H1 (cell line): Measurements from ENCODE around the gene SMTN. TPM values are rescaled to one million over a fixed set of nuclear protein-coding genes. Genes with fewer than 3 reads are reported as not detected.

ENCODE experiments used
- CTCF ChIA-PET: fragments of 300-600 bp; sonication (Branson Sonifier 250); formaldehyde crosslinking; loops from one replicate; lab custom pipeline; 2021; ENCODE audit not compliant: partially characterized antibody; lab: Charles Lee
- POLR2A ChIA-PET: fragments of 300-600 bp; sonication (Branson Sonifier 250); formaldehyde crosslinking; loops from one replicate; lab custom pipeline; 2021; ENCODE audit warnings: inconsistent platforms; ENCODE audit not compliant: partially characterized antibody; lab: Charles Lee
- DNase-seq, 2 experiments: peaks; one replicate each; pipeline versions ENCODE4 v3.0.0 to v3.0.0-alpha.2; 2010 to 2022; ENCODE audit warnings: low spot score in 2 of 2, low read depth in 1 of 2, mixed read lengths in 1 of 2
- FAIRE-seq: peaks from 2 replicates; lab custom pipeline; 2011; peaks lifted over from hg19 to GRCh38; lab: Jason Lieb, UNC
- H2AFZ ChIP-seq: 2 replicates; pipeline ENCODE4 v1.8.1; 2012; ENCODE audit warnings: low read length, inconsistent platforms
- H2AK5ac ChIP-seq: 2 replicates; pipeline ENCODE4 v1.6.1; 2013; ENCODE audit warnings: low read depth, low read length
- H2BK120ac ChIP-seq: replicated peaks from 2 replicates; pipeline ENCODE3; 2013; ENCODE audit warnings: low read depth, low read length, inconsistent platforms
- H2BK12ac ChIP-seq: 2 replicates; pipeline ENCODE4 v1.6.1; 2013; ENCODE audit warnings: low read depth, low read length
- H2BK15ac ChIP-seq: 2 replicates; pipeline ENCODE4 v1.6.1; 2013; ENCODE audit warnings: low read length
- H2BK20ac ChIP-seq: 2 replicates; pipeline ENCODE4 v1.6.1; 2013; ENCODE audit warnings: low read length
- H2BK5ac ChIP-seq: 2 replicates; pipeline ENCODE4 v1.6.1; 2013; ENCODE audit warnings: low read depth, low read length
- H3K14ac ChIP-seq: 2 replicates; pipeline ENCODE4 v1.6.1; 2013; ENCODE audit warnings: inconsistent platforms; ENCODE audit not compliant: insufficient read length
- H3K18ac ChIP-seq: 2 replicates; pipeline ENCODE4 v1.6.1; 2013; ENCODE audit warnings: low read length; ENCODE audit errors: extremely low read depth
- H3K23ac ChIP-seq: 2 replicates; pipeline ENCODE4 v1.6.1; 2013; ENCODE audit warnings: inconsistent platforms; ENCODE audit not compliant: insufficient read length
- H3K23me2 ChIP-seq: 2 replicates; pipeline ENCODE4 v1.6.1; 2013; ENCODE audit warnings: low read depth, low read length
- H3K27ac ChIP-seq: 2 replicates; pipeline ENCODE4 v1.6.1; 2011; ENCODE audit warnings: low read depth, low read length, inconsistent platforms
- H3K27me3 ChIP-seq, 4 experiments: replicated peaks in 1 of 4; 1 replicate in 1 of 4; 2 replicates in 3 of 4; pipeline versions ENCODE4 v1.6.1 to v1.8.1; 2011 to 2013; ENCODE audit warnings: low read length in 3 of 4, mild to moderate bottlenecking in 3 of 4, inconsistent platforms in 2 of 4, mixed read lengths in 2 of 4, moderate library complexity in 1 of 4; ENCODE audit not compliant: control insufficient read depth in 3 of 4, insufficient read depth in 3 of 4; ENCODE audit errors: extremely low read depth in 1 of 4
- H3K36me3 ChIP-seq, 4 experiments: 2 replicates each; pipeline versions ENCODE4 v1.6.1 to v1.8.1; 2011 to 2013; ENCODE audit warnings: mild to moderate bottlenecking in 4 of 4, low read length in 3 of 4, moderate library complexity in 2 of 4, control low read depth in 1 of 4, inconsistent platforms in 1 of 4; ENCODE audit not compliant: insufficient read depth in 4 of 4, control insufficient read depth in 2 of 4
- H3K4ac ChIP-seq: replicated peaks from 2 replicates; pipeline ENCODE3; 2013; ENCODE audit warnings: low read length, low read depth, mixed read lengths, inconsistent platforms; ENCODE audit not compliant: insufficient read length
- H3K4me1 ChIP-seq, 4 experiments: replicated peaks in 1 of 4; 1 replicate in 1 of 4; 2 replicates in 3 of 4; pipeline versions ENCODE4 v1.6.1 to v1.8.1; 2011 to 2013; ENCODE audit warnings: low read length in 3 of 4, inconsistent platforms in 2 of 4, mixed read lengths in 1 of 4; ENCODE audit not compliant: insufficient read depth in 4 of 4, control insufficient read depth in 3 of 4
- H3K4me2 ChIP-seq, 2 experiments: 2 replicates each; pipeline versions ENCODE4 v1.6.1 to v1.8.1; 2011 to 2013; ENCODE audit warnings: low read depth in 2 of 2, low read length in 2 of 2, control low read depth in 1 of 2, inconsistent platforms in 1 of 2, mild to moderate bottlenecking in 1 of 2; ENCODE audit not compliant: insufficient read depth in 1 of 2
- H3K4me3 ChIP-seq, 4 experiments: fragments of 200-600, 300-600 bp in 1 of 4; sonication (generic), shearing (Covaris generic), sonication (Bioruptor Twin) in 1 of 4; 2 replicates each; pipeline versions ENCODE4 v1.5.1 to v1.8.1; 2011 to 2016; ENCODE audit warnings: low read length in 4 of 4, low read depth in 3 of 4, control low read depth in 2 of 4, inconsistent platforms in 2 of 4, mild to moderate bottlenecking in 2 of 4, mixed read lengths in 1 of 4, moderate library complexity in 1 of 4; ENCODE audit not compliant: insufficient read depth in 2 of 4; ENCODE audit errors: extremely low read depth in 1 of 4
- H3K56ac ChIP-seq: replicated peaks from 2 replicates; pipeline ENCODE3; 2013; ENCODE audit warnings: low read depth, mild to moderate bottlenecking, mixed read lengths, low read length, inconsistent platforms; ENCODE audit not compliant: insufficient read length
- H3K79me1 ChIP-seq: 2 replicates; pipeline ENCODE4 v1.6.1; 2013; ENCODE audit warnings: low read depth, low read length, control low read depth
- H3K79me2 ChIP-seq, 2 experiments: 2 replicates each; pipeline versions ENCODE4 v1.6.1 to v1.8.1; 2012 to 2013; ENCODE audit warnings: low read length in 2 of 2, mild to moderate bottlenecking in 2 of 2, inconsistent platforms in 1 of 2; ENCODE audit not compliant: insufficient read depth in 2 of 2, control insufficient read depth in 1 of 2
- H3K9ac ChIP-seq, 4 experiments: replicated peaks in 1 of 4; 1 replicate in 1 of 4; 2 replicates in 3 of 4; pipeline versions ENCODE4 v1.6.1 to v1.8.1; 2011 to 2013; ENCODE audit warnings: low read depth in 3 of 4, low read length in 3 of 4, control low read depth in 2 of 4, mild to moderate bottlenecking in 2 of 4, moderate library complexity in 2 of 4, inconsistent platforms in 1 of 4; ENCODE audit errors: extremely low read depth in 1 of 4
- H3K9me3 ChIP-seq, 2 experiments: 2 replicates each; pipeline versions ENCODE4 v1.6.1 to v1.8.1; 2012 to 2013; ENCODE audit warnings: mild to moderate bottlenecking in 2 of 2, moderate library complexity in 2 of 2, control low read depth in 1 of 2, inconsistent platforms in 1 of 2, low read depth in 1 of 2, low read length in 1 of 2, mixed read lengths in 1 of 2; ENCODE audit not compliant: insufficient read depth in 2 of 2
- H4K20me1 ChIP-seq, 2 experiments: replicated peaks in 1 of 2; 2 replicates each; pipeline versions ENCODE3 to v1.8.1; 2011 to 2013; ENCODE audit warnings: inconsistent platforms in 2 of 2, low read length in 2 of 2, mild to moderate bottlenecking in 1 of 2; ENCODE audit not compliant: insufficient read depth in 2 of 2, control insufficient read depth in 1 of 2
- H4K5ac ChIP-seq: 2 replicates; pipeline ENCODE4 v1.6.1; 2013; ENCODE audit warnings: low read length, low read depth, mixed read lengths, inconsistent platforms; ENCODE audit not compliant: insufficient read length
- H4K8ac ChIP-seq: 2 replicates; pipeline ENCODE4 v1.8.0; 2013; ENCODE audit warnings: mild to moderate bottlenecking, moderate library complexity, low read length, inconsistent platforms; ENCODE audit not compliant: insufficient read depth; ENCODE audit errors: extremely low read depth
- H4K91ac ChIP-seq: replicated peaks from 2 replicates; pipeline ENCODE3; 2013; ENCODE audit warnings: low read length, mixed read lengths, inconsistent platforms; ENCODE audit not compliant: insufficient read length
- CHD1 ChIP-seq: IDR thresholded peaks from 2 replicates; pipeline ENCODE4 v1.6.1; 2012; ENCODE audit warnings: low read depth, low read length, improper control_type of control experiment
- CTBP2 ChIP-seq: IDR thresholded peaks from 2 replicates; pipeline ENCODE4 v1.7.0; 2011; ENCODE audit warnings: borderline replicate concordance, mild to moderate bottlenecking, moderate library complexity, mixed read lengths, low read length; ENCODE audit not compliant: insufficient read depth, insufficient read length
- EZH2 ChIP-seq: fragments of 200-600 bp; sonication (generic); IDR thresholded peaks from 2 replicates; pipeline ENCODE4 v1.7.1; 2012; ENCODE audit warnings: low read depth, mild to moderate bottlenecking, moderate library complexity, low read length, inconsistent platforms; ENCODE audit not compliant: severe bottlenecking
- GTF2F1 ChIP-seq: IDR thresholded peaks from 2 replicates; pipeline ENCODE4 v1.6.1; 2012; ENCODE audit warnings: low read depth, low read length, improper control_type of control experiment, borderline replicate concordance
- POU5F1 ChIP-seq: IDR thresholded peaks from 2 replicates; pipeline ENCODE4 v1.6.1; 2011; ENCODE audit warnings: low read depth, mild to moderate bottlenecking, low read length, moderate library complexity
- RNF2 ChIP-seq: fragments of 200-900, 300-1000 bp; sonication (generic); IDR thresholded peaks from 2 replicates; pipeline ENCODE4 v1.7.1; 2016; ENCODE audit warnings: borderline replicate concordance, low read depth, mild to moderate bottlenecking, antibody characterized with exemption, low read length; ENCODE audit not compliant: poor library complexity, severe bottlenecking; ENCODE audit errors: missing control alignments
- SP4 ChIP-seq: IDR thresholded peaks from 2 replicates; pipeline ENCODE4 v1.6.1; 2012; ENCODE audit warnings: low read length, inconsistent platforms
- TAF7 ChIP-seq: optimal IDR thresholded peaks from 2 replicates; pipeline ENCODE3; 2011; ENCODE audit warnings: low read depth, mild to moderate bottlenecking, inconsistent platforms, low read length, moderate library complexity, borderline replicate concordance
- ZNF274 ChIP-seq: IDR thresholded peaks from 2 replicates; pipeline ENCODE4 v1.7.0; 2012; ENCODE audit warnings: low read length, borderline replicate concordance; ENCODE audit errors: extremely low read depth
- WGBS, 2 experiments: shearing (Covaris generic) in 1 of 2; methylation state at CpG; one replicate each; pipeline versions ENCODE4 v1.1.6 to v1.1.7; 2013 to 2015; ENCODE audit warnings: low lambda C conversion rate in 2 of 2, mixed read lengths in 2 of 2, inconsistent platforms in 1 of 2, low coverage in 1 of 2, missing lambda C conversion rate in 1 of 2; ENCODE audit not compliant: insufficient replicate concordance in 2 of 2, insufficient coverage in 1 of 2, insufficient read length in 1 of 2; ENCODE audit errors: extremely low coverage in 1 of 2, missing lambda C conversion rate in 1 of 2; 5-methylcytosine and 5-hydroxymethylcytosine counted together
- polyA plus RNA-seq, 7 experiments: library from polyadenylated mRNA; depleted of rRNA in 3 of 7; stranded (reverse) in 5 of 7; unstranded in 2 of 7; fragments of >200 nt in 5 of 7; fragments of 200-250 nt in 2 of 7; gene quantifications; 1 replicate in 5 of 7; 2 replicates in 1 of 7; 4 replicates in 1 of 7; pipeline versions ENCODE4 v1.2.1 to v1.2.3, GENCODE V29; 2011 to 2013; ENCODE audit warnings: missing spikeins in 2 of 7, mixed read lengths in 2 of 7
- total RNA-seq: library from RNA; stranded (reverse); fragmentation: NEBNext Ultra II Directional; extraction: Animal tissue kit (Norgen Biotek cat#: 25700); gene quantifications from 2 replicates; pipeline ENCODE4 v1.2.1, GENCODE V29; 2021
- TF ChIP-seq, protein P1 (sequence below): IDR thresholded peaks from 2 replicates; pipeline ENCODE4 v1.6.1; 2011; ENCODE audit warnings: low read depth, mild to moderate bottlenecking, low read length; ENCODE audit not compliant: insufficient read depth
- TF ChIP-seq, protein P2 (sequence below): IDR thresholded peaks from 2 replicates; pipeline ENCODE4 v1.6.1; 2012; ENCODE audit warnings: inconsistent platforms

Gene SMTN
- total and polyA plus RNA-seq, 2 of the 8 experiments (the other 6 are each of a cell fraction or from before 2014, with no cell fraction given): 12.3 to 20.8 TPM

DNA sequence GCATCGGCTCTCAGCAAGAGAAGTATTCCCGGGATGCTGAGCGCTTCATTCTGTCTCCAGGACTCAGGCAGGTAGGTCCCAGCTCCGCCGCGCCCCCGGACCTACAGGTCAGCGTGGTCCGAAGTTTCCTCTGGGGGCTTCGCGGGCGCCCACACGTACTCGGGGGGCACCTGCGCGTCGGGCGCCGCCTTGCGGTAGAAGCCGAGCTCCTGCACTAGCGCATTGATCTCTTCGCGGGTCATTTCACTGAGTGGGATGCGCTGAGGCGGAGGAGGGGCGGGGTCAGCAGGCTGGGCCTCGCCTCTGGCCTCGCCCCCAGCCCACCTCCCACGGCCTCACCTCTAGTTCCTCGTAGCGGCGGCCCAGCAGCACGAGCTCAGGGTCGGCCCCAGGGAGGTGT, 23.8 kb downstream of the SMTN start:
- Histone ChIP-seq H4K8ac (no peak overlapping the region; the same call in 1 of the 2 replicates), H3K36me3 (no peaks in the 10 kb centered on the region), H2BK120ac (no peak overlapping the region), H3K4me2 (peak overlapping the region; percentile 61 to 66), H3K79me2 (no peaks in the 10 kb centered on the region), H4K20me1 (peaks cover 0 to 8% of the 10 kb centered on the region in 2 experiments), H3K9ac (no peak overlapping the region), H4K91ac (no peak overlapping the region), H3K56ac (no peak overlapping the region), H3K4me1 (peaks cover 0 to 15% (median 11%) of the 10 kb centered on the region in 4 experiments; a peak in 5 of 7 replicates), H2AK5ac (no peak overlapping the region), H3K9me3 (no peaks in the 10 kb centered on the region), H2BK15ac (no peak overlapping the region), H3K27me3 (peaks cover 10 to 23% (median 22%) of the 10 kb centered on the region in 4 experiments), H3K23me2 (peaks cover 8% of the 10 kb centered on the region; the same call in 1 of the 2 replicates), H4K5ac (no peak overlapping the region), H3K4ac (no peak overlapping the region), H2BK20ac (no peak overlapping the region), H2AFZ (no peak overlapping the region), H3K14ac (no peak overlapping the region), H2BK5ac (no peak overlapping the region; the same call in 1 of the 2 replicates), H3K18ac (no peak overlapping the region; the same call in 1 of the 2 replicates), H3K79me1 (no peaks in the 10 kb centered on the region; the same call in 1 of the 2 replicates), H3K4me3 (peak overlapping the region in 3 of 4 experiments; percentile 18 to 46 (median 23); a peak in 4 of 8 replicates), H3K23ac (no peak overlapping the region), H2BK12ac (0 out of 2 replicates have a peak overlapping the region, but pooled peaks have one; percentile 22), H3K27ac (no peak overlapping the region)
- WGBS, 2 experiments: 11% methylated on average over 30 of the region's 35 CpGs; no CpG with 5 or more reads in 1 of the 2 experiments
- DNase-seq: peak; percentile 68 to 89
- no peak for FAIRE-seq
- ChIA-PET POLR2A (interaction anchor here (0.6 to 2.3 kb wide), 11 partner anchors 9 to 174 kb away, joined by 3 to 25 read pairs (median 4); partner anchors contain the start of genes INPP5J, MORC2, RNF185 and TUG1), CTCF (interaction anchor here (0.7 to 16.8 kb wide), 28 partner anchors 10 to 188 kb away, joined by 3 to 207 read pairs (median 4); partner anchors contain the start of genes INPP5J, PIK3IP1, PLA2G3 and RNF185)
- TF ChIP-seq RNF2 (no peak), CTBP2 (no peak), POU5F1 (no peak), ZNF274 (no peak), CHD1 (no peak), GTF2F1 (no peak), EZH2 (no peak), SP4 (peak; percentile 44; the same call in 1 of the 2 replicates), TAF7 (no peak)
- TF ChIP-seq, protein P1, sequence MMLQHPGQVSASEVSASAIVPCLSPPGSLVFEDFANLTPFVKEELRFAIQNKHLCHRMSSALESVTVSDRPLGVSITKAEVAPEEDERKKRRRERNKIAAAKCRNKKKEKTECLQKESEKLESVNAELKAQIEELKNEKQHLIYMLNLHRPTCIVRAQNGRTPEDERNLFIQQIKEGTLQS: no peak
- TF ChIP-seq, protein P2, sequence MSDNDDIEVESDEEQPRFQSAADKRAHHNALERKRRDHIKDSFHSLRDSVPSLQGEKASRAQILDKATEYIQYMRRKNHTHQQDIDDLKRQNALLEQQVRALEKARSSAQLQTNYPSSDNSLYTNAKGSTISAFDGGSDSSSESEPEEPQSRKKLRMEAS: peak; percentile 77
